Stimulated activated CD8-positive, alpha-beta memory T cell treated with anti-CD3 and anti-CD28 coated beads, Interleukin-12 subunit alpha, Interleukin-12 subunit beta, amount 100 ng/mL, for 4 hours (primary cell): ENCODE measurements around the gene DPPA4.

Source experiments
- DNase-seq: peaks from one replicate; pipeline ENCODE4 v3.0.0-alpha.2; 2020; ENCODE audit warnings: low read depth

DPPA4 gene

DNA sequence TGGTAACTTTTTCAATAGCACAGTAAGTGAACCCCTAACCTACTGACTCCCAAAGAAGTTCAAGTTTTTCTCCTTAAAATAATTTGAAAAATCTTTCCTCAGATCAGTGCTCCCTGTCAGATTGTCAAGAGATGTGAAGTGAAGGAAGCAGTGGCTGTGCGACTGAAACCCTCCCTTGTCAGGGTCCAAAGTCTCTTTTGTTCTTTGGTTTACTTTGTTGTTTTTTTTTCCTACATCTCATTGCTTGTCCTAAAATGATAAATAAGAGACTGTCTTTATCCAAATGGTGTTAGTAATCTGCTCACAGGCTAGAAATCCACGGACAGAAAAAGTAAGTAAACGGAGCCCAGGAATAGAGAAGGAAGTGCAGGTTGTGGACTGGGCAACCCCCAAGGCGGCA lies 976 bp upstream of the DPPA4 start:
- DNase-seq: no peak

DNA sequence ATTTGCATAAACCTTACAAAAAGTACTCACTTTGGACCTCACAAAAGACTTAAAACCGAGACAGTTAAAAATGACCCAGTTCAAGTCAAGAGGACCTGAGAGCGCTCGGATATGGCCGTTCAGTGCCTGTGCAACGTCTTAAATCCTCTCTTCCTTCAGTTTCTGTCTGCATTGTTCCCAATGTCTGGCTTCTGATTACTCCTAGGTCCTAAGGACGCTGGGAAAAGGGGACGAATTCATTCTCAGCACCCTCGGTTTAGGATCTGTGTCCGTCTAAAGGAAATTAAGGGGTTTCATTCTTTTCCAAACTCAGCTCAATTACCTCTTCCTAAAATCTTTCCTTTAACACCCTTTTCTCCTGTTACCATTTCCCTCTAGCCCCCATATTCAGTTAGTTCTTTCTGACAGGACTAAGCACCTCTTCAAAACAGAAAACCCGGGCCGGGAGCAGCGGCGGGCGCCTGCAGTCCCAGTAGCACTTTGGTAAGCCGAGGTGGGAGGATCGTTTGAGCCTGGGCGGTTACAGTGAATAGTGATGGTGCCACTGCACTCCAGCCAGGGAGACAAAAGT lies 970 bp downstream of the DPPA4 start:
- DNase-seq: no peak

DNA sequence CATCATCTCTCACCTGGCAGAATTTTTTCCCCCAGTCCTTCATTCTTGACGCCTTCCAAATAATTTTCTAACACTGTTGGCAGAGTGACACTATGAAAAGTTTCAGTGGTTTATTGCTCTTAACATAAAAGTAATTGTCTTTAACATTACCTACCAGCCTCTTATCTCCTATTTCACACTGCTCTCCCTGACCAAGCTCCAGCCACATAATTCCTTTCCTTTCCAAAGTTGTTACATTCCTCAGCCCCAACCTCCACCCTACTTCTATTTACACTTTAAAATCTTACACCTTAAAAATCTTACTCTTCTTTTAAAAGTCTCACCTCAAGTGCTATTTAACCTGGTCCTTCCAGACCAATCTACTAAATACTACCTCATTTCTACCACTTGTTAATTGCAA lies 2.8 kb downstream of the DPPA4 start:
- no peak for DNase-seq

DNA sequence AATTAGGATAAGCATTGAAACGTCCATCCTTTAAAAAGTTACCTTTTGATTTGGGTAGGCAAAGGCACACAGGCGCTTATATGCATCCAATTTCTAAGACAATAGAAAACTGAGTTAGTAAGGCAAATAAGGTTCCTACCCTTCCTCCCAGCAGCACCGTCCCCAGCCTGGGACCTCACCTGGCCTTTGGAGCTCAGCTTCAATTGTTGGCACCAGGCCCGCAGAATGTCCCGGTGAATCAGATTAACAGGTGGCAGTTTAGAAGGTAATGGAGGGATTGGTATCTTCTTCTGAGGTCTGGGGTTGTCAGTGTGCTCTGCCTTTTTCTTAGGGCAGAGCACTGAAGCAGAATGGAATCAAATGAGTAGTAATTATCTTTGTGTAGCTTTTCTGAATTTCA lies 5.7 kb downstream of the DPPA4 start:
- no peak for DNase-seq

DNA sequence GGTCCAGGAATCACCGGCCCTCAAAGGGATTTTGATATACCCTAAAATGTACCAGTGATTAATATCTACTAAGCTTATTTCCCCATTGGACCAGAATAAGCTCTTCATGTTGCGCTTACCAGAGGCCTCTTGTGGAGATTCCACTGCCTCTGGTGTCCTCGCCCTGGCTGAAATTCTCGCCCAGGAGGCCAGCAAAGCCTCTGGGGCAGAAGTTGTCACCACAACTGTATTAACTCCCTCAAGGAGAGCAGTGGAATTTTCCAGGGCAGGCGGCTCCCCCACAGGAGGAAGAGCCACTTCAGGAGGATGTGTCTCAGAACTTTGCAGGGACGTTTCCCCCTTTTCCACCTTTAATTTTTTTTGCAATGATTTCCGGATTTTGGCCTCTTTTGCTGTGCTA lies 6.9 kb downstream of the DPPA4 start:
- no peak for DNase-seq

DNA sequence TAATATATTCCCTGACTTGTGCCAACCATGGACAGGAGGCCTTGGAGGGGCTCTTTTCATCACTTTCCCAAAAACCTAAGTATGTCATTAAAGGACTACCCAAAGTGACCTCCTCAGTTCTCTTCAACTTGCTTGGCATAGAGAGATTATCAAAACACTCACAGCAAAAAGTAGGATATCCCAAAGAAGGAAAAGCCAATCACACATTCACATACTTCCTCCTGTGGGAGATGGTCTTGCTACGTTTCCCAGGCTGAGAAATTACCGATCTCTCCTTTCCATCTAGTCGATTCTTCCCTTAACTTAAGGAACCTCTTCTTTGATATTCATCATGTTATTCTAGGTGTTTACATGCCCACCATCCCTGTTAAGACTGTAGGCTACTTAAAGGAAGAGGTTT lies 9.1 kb downstream of the DPPA4 start:
- no peak for DNase-seq

DNA sequence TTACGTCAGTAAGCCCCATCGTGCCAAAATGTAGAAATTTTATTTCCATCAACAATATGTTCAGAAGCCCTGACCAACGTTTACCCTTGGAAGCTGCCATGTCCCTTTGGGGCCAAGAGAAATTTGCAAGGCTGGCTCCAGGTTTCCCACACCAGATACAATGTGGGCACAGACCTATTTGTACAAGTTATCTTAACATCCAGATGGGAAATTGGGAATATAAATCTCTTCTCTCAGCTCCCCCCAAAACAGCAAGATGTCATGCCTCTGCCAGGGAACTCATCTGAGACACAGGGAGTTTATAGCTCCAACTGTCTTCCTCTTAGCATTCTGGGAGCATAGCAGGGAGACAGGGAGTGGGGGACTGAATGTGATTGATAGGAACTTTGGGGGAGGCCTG lies 11.7 kb downstream of the DPPA4 start:
- DNase-seq: no peak

DNA sequence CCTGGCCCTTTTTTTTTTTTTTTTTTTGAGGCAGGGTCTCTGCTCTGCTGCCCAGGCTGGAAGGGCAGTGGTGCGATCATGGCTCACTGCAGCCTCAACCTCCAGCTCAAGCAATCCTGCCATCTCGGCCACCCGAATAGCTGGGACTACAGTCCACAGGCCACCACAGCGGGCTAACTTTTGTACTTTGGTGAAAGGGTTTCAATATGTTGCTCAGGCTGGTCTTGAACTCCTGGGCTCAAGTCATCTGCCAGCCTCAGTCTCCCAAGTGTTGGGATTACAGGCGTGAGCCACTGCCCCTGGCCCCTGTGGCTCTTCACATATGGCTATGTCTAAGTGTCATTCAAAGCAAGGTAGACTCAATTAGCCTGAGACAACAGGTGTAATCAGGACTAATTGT lies 12.2 kb downstream of the DPPA4 start:
- DNase-seq: no peak

DNA sequence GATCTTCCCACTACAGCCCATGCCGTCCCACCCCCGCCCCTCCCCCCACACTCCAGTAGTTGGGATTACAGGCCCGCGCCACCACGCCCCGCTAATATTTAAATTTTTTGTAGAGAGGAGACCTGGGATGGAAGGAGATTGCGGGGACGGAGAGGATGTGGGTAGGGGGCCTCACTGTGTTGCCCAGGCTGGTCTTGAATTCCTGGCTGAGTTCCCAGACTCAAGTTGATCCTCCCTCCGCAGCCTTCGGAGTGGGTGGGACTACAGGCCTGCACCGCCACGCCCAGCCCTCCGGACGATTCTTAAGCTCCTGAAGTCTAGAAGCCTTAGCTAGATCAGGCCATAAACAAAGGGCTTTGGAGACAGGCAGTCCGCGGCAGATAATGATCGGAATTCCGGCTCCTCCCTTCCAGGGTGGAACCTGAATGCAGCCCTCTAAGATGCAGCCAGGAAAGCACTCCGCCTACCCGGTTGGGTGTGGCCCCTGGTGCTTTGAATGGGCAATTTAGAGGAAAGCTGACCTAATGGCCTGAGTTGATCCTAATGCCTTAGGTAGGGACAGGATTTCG lies 21.1 kb downstream of the DPPA4 start, which contains the start of gene DPPA2:
DPPA2 (minus strand) TSS at position 356 of the 569 bp plus-strand sequence. CDS start 1,975 bp downstream, outside the sequence.
- no peak for DNase-seq

DNA sequence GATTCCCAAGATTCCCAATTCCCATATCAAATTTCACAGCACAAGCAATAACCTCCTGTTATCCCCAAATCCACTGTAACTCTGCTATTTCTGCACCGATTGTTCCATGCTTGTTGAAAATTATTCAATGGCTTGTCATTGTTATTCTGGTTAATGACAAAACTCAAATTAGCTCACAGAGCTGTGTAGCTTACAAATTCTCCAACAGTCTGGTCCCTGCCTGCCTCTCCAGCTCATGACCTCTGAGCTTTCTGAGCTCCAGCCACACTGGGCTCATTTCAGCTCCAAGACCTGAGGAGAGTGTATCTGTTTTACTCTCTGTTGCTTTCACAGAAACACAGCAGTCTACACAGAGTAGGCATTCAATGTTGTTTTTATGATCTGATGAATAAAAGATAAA lies 24.3 kb downstream of the DPPA4 start:
- no peak for DNase-seq

DNA sequence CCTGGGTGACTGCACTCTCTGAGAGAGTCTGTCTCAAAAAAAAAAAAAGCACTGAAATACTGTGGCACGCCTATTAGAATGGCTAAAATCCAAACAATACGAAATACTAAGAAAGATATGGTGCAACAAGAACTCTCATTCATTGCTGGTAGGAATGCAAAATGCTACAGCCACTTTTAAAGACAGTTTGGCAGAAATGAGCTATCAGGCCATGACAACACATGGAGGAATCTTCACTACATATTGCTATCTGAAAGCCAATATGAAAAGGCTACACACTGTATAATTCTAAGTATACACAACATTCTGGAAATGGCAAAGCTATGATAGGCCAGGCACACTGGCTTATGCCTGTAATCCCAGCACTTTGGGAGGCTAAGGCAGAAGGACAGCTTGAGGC lies 39.9 kb downstream of the DPPA4 start:
- no peak for DNase-seq

DNA sequence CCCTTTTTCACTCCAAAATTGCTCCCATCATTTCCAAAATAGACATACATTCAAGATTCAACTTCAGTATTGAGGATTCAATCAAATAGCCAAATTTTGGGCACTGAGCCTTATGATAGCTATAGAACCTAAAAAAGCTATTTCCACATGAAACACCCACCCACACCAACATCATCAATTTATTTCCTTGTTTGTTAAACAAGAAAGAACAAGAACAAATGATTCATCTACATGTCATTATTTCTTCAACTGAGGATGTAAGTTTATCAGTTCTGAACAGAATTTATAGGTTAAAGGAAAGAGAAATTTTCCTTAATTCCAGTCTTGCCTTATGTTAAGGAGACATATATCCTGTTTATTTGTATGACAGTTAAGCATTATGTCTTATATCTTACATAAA lies 53.3 kb downstream of the DPPA4 start:
- no peak for DNase-seq

DNA sequence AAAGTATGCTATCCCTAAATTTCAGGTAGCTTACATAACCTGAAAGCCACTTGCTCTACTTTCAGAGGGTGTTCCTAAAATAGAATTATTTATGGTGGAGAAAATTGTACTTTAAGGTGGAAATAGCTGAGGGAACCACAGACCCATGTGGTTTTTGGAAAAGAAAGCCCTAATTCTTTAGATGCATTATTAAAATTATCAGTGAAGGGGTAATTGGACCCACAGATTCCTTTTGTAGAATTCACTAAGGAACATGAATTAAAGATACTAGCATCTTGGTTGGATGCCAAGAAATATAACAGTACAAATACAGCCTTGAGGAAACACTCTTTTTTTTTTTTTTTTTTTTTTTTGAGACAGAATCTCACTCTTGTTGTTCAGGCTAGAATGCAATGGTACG lies 58.8 kb downstream of the DPPA4 start:
- no peak for DNase-seq

DNA sequence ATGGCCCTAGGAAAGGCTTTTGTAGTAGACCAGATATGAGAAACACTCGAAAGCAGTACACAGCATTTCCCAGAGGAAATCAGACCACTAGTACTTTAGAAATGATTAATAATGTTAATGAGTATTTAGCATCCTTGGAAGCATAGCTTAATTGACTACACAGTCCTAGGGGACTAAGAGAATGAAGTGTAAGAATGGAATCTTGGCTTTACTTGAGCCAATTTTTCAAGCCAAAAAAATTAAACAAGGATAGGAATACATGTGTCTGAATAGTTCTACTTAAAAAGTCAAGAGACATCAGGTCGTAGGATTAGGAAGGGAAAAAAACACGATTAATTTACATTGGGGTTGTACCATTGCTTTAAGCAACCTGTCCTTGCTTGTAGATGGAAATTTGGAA lies 59.2 kb downstream of the DPPA4 start:
- no peak for DNase-seq
